Measurements from ENCODE around the gene ADCY4.
"Not testable (repeated sequence)": the region's sequence is repeated elsewhere in the genome, so short reads cannot be mapped to it uniquely, and the experiment has no call there.

ADCY4 gene

GRCh38 chr14:24366721-24367513 lies 32.0 kb upstream of the ADCY4 start:
- peak; percentile 97 for DNase-seq

GRCh38 chr14:24366413-24366720 lies 31.5 kb upstream of the ADCY4 start:
- no peak for DNase-seq

GRCh38 chr14:24365600-24366412 lies 30.9 kb upstream of the ADCY4 start:
- DNase-seq: peak; percentile 92

- no peak for DNase-seq
Measured at GRCh38 chr14:24364841-24365240, 30.0 kb upstream of the ADCY4 start.

- no peak for DNase-seq
Measured at GRCh38 chr14:24363401-24363800, 28.5 kb upstream of the ADCY4 start.

- no peak for DNase-seq
Measured at GRCh38 chr14:24362241-24362960, 27.5 kb upstream of the ADCY4 start.

GRCh38 chr14:24361326-24361725 lies 26.5 kb upstream of the ADCY4 start:
- DNase-seq: no peak

- no peak for DNase-seq
Measured at GRCh38 chr14:24360281-24360680, 25.4 kb upstream of the ADCY4 start.

GRCh38 chr14:24356208-24356607 lies 21.3 kb upstream of the ADCY4 start:
- DNase-seq: no peak

- no peak for DNase-seq
Measured at GRCh38 chr14:24355009-24355408, 20.1 kb upstream of the ADCY4 start.

GRCh38 chr14:24354482-24354825 lies 19.6 kb upstream of the ADCY4 start:
- DNase-seq: not testable (repeated sequence)

GRCh38 chr14:24353559-24354481 lies 18.9 kb upstream of the ADCY4 start:
- no peak for DNase-seq

- no peak for DNase-seq
Measured at GRCh38 chr14:24351517-24351916, 16.6 kb upstream of the ADCY4 start.

GRCh38 chr14:24349742-24350141 lies 14.9 kb upstream of the ADCY4 start:
- no peak for DNase-seq

- no peak for DNase-seq
Measured at GRCh38 chr14:24348186-24348585, 13.3 kb upstream of the ADCY4 start.

GRCh38 chr14:24347134-24347533 lies 12.3 kb upstream of the ADCY4 start:
- no peak for DNase-seq

GRCh38 chr14:24343795-24344660 lies 9.2 kb upstream of the ADCY4 start:
- no peak for DNase-seq

- DNase-seq: no peak
Measured at GRCh38 chr14:24342889-24343288, 8.0 kb upstream of the ADCY4 start.

- DNase-seq: no peak
Measured at GRCh38 chr14:24340606-24341005, 5.7 kb upstream of the ADCY4 start.

- no peak for DNase-seq
Measured at GRCh38 chr14:24339284-24340151, 4.6 kb upstream of the ADCY4 start, which contains the start of gene RIPK3. Gene RIPK3 (minus strand): TSS chr14:24339991. CDS start chr14:24339826, 165 bp downstream.

GRCh38 chr14:24338843-24339242 lies 4.0 kb upstream of the ADCY4 start:
- DNase-seq: no peak
